Fibroblast of pulmonary artery (primary cell): ENCODE results near the gene CD79B.
A peak's percentile ranks its signal among the peaks of the same experiment; 100 is the strongest.
"Not testable (repeated sequence)": the region's sequence is repeated elsewhere in the genome, so short reads cannot be mapped to it uniquely, and the experiment has no call there.

Source experiments
- DNase-seq: peaks from one replicate; pipeline ENCODE4 v3.0.0-alpha.2; 2010; ENCODE audit warnings: low read depth
- H3K4me3 ChIP-seq: replicated peaks from 2 replicates; pipeline ENCODE4 v1.5.1; 2011; ENCODE audit warnings: low read depth, mild to moderate bottlenecking, control low read depth, low read length, moderate library complexity
- CTCF ChIP-seq: IDR thresholded peaks from 2 replicates; pipeline ENCODE4 v1.5.1; 2011; ENCODE audit warnings: mild to moderate bottlenecking, control low read depth, low read length, inconsistent platforms; ENCODE audit errors: missing control alignments

CD79B gene

GRCh38 chr17:63907161-63907778, 24.9 kb downstream of the CD79B start:
- not testable (repeated sequence) for H3K4me3 ChIP-seq
- peak; percentile 12 for TF ChIP-seq CTCF
- DNase-seq = peak; percentile 16

GRCh38 chr17:63904796-63905195, 27.3 kb downstream of the CD79B start:
- H3K4me3 ChIP-seq, DNase-seq: not testable (repeated sequence)

- not testable (repeated sequence) for H3K4me3 ChIP-seq
- peak; percentile 18 for DNase-seq
- peak; percentile 28 for TF ChIP-seq CTCF
Measured at GRCh38 chr17:63903787-63904201, 28.3 kb downstream of the CD79B start.

- not testable (repeated sequence) for DNase-seq, H3K4me3 ChIP-seq
Measured at GRCh38 chr17:63901971-63902370, 30.2 kb downstream of the CD79B start.

GRCh38 chr17:63898899-63899798, 33.0 kb downstream of the CD79B start:
- DNase-seq, H3K4me3 ChIP-seq: not testable (repeated sequence)

GRCh38 chr17:63896524-63897354, 35.4 kb downstream of the CD79B start, which contains the start of gene CSH1:
TSS of gene CSH1 (minus strand) at chr17:63896574. CDS start at chr17:63896511, 63 bp downstream.
- not testable (repeated sequence) for DNase-seq, H3K4me3 ChIP-seq

- DNase-seq, H3K4me3 ChIP-seq: not testable (repeated sequence)
Measured at GRCh38 chr17:63894821-63895220, 37.3 kb downstream of the CD79B start.

GRCh38 chr17:63894021-63894420, 38.1 kb downstream of the CD79B start:
- DNase-seq, H3K4me3 ChIP-seq: not testable (repeated sequence)

- not testable (repeated sequence) for H3K4me3 ChIP-seq, DNase-seq
- peak; percentile 29 for TF ChIP-seq CTCF
Measured at GRCh38 chr17:63892316-63893037, 39.7 kb downstream of the CD79B start.
